ENCODE results near the gene NPTX1.

The NPTX1 gene

DNA sequence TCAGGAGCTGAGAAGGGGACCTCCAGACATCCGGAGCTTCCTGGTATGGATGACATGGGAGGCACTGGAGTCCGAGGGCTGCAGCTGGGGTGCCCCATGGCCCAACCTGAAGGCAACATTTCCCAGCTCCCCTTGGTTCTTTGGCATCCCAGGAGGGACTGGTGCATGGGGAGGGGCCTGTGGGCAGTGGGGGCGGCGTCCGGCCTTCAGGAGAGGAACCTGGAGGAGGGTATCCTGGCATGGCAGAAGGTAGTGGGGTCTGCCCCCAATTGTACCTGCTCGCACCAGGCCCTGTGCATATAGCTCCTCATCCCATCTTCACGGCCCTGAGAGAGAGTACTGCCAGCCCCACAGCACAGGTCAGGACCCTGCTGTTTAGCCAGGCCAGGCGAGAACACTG, 11.9 kb downstream of the NPTX1 start:
- TF ChIP-seq, protein P1, sequence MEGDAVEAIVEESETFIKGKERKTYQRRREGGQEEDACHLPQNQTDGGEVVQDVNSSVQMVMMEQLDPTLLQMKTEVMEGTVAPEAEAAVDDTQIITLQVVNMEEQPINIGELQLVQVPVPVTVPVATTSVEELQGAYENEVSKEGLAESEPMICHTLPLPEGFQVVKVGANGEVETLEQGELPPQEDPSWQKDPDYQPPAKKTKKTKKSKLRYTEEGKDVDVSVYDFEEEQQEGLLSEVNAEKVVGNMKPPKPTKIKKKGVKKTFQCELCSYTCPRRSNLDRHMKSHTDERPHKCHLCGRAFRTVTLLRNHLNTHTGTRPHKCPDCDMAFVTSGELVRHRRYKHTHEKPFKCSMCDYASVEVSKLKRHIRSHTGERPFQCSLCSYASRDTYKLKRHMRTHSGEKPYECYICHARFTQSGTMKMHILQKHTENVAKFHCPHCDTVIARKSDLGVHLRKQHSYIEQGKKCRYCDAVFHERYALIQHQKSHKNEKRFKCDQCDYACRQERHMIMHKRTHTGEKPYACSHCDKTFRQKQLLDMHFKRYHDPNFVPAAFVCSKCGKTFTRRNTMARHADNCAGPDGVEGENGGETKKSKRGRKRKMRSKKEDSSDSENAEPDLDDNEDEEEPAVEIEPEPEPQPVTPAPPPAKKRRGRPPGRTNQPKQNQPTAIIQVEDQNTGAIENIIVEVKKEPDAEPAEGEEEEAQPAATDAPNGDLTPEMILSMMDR (IDR thresholded peaks at IDR 0.05; ENCODE audit: low read depth, low read length, missing control alignments), result no peak
- in situ Hi-C loops (cut with HindIII; ENCODE audit: low sequenced_read_pairs), result no loop called here
- H3K4me3 ChIP-seq (ENCODE audit: low read depth, low read length), result no peak overlapping the region
- no peak for DNase-seq (ENCODE audit: low read depth)

DNA sequence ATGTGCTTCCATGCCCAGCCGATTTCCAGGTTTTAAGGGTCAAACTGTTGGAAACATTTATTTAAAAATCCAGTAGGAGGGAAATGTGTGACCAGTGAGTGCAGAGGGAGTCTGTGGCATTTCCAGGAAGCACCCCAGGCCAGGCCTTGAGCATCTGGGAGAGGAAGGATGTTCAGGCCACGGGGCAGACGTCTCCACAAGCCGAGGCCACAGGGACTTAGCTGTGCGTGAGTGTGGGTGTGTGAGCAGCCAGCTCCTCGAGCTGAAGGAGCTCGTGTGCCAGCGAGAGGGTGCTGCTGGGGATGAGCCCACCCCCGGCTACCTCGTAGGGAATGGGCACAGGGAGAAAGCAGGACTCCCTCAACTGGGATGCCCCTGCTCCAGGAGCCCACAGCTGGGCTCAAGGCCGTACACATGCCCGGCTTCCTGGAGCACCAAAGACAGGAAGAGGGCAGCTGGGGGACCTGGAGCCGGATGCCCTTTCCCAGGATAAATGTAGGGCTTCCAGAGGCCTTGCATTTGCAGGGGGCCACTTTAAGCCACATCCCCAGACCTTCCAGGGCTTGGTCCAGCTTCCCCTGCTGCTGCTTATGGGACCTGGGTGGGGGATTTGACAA, 12.5 kb downstream of the NPTX1 start:
- TF ChIP-seq, protein P1 (IDR thresholded peaks at IDR 0.05; ENCODE audit: low read depth, low read length, missing control alignments), result no peak
- in situ Hi-C loops (cut with HindIII; ENCODE audit: low sequenced_read_pairs), result no loop called here
- no peak for DNase-seq (ENCODE audit: low read depth)
- no peak overlapping the region for H3K4me3 ChIP-seq (ENCODE audit: low read depth, low read length)

DNA sequence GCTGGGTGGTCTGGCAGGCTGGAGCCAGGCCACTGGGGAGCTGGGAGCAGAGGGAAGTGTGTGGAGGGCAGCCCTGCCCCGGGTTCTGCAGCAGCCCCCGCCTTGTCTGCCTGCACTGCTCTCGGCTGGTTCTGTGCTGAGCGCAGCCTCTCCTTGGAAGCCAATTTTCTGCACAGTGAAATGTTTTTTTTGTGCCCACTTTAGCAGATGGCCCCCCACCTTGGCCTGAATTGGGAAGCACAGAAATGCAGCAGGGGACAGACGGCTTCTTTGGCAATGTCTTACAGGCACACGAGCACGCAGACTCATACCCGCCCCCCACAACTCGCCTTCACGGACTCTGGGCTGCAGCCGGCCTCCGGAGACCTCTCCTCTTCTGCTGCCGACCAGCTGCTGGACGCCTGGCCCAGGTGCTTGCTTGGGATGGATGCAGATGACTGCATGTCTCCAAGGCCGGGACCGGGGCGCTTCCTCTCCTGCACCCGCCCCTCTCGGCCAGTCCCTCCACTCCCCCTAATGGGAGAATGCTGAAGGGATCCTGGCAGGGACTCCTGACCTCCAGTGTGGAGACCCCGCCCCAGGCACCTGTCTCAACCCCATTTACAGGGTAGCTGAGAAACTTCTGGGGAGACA, 14.8 kb downstream of the NPTX1 start:
- DNase-seq (ENCODE audit: low read depth), result no peak
- TF ChIP-seq, protein P1 (IDR thresholded peaks at IDR 0.05; ENCODE audit: low read depth, low read length, missing control alignments), result no peak
- in situ Hi-C loops (cut with HindIII; ENCODE audit: low sequenced_read_pairs), result no loop called here
- H3K4me3 ChIP-seq (ENCODE audit: low read depth, low read length), result no peak overlapping the region

DNA sequence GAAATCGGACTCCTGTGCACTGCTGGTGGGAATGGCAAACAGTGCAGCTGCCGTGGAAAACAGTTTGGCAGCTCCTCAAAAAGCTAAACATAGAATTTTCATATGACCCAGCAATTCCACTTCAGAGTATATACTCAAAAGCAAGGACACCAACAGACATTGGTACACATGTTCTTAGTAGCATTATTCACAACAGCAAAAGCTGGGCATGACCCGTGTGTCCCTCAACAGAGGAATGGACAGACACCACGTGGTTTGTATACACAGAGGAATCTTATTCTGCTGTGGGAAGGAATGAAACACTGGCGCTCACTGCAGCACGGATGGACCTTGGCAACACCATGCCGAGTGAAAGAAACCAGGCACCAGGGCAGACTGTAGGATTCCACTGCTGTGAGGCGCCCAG, 16.0 kb downstream of the NPTX1 start:
- in situ Hi-C loops (cut with HindIII; ENCODE audit: low sequenced_read_pairs), result no loop called here
- no peak overlapping the region for H3K4me3 ChIP-seq (ENCODE audit: low read depth, low read length)
- DNase-seq (ENCODE audit: low read depth), result no peak
- TF ChIP-seq, protein P1 (IDR thresholded peaks at IDR 0.05; ENCODE audit: low read depth, low read length, missing control alignments), result no peak

DNA sequence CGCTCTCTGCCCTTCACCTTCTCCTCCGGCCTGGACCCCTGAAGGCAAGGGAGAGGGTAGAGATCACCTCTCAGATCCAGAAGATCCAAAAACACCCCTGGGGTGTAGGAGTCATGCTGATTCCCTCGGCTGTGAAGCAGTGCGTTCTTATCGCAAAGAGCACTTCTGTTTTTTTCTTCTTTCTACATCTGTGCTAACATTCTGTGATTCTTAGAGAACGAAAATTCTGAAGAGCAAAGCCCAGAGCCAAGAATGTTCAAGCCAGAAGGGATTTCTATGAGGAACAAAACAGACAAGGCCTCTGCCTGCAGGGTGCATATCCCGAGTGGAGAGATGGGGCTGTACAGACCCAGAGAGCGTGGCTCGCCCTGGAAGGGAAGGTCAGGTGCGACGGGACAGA, 17.2 kb downstream of the NPTX1 start:
- H3K4me3 ChIP-seq (ENCODE audit: low read depth, low read length), result no peak overlapping the region
- in situ Hi-C loops (cut with HindIII; ENCODE audit: low sequenced_read_pairs), result no loop called here
- TF ChIP-seq, protein P1 (IDR thresholded peaks at IDR 0.05; ENCODE audit: low read depth, low read length, missing control alignments), result no peak

DNA sequence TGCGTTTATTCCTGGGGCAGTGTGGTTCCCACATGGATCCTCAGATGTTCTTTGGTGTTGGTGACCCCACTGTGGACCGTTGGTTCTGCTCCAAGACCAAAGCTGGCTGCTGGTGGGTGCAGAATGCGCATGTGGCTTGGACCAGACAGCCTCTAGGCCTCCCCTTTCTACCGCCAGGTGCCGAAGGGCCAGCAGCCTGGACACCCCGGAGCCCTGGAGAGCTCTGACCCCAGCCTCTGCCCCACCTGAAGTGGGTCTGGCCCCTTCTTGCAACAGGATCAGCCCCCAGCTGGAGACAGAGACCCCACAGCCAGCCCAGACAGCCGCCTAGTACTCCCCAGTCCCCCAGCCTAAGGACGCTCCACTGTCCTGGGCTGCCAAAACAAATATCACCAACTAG, 18.4 kb downstream of the NPTX1 start:
- TF ChIP-seq, protein P1 (IDR thresholded peaks at IDR 0.05; ENCODE audit: low read depth, low read length, missing control alignments), result no peak
- in situ Hi-C loops (cut with HindIII; ENCODE audit: low sequenced_read_pairs), result no loop called here
- DNase-seq (ENCODE audit: low read depth), result no peak
- H3K4me3 ChIP-seq (ENCODE audit: low read depth, low read length), result no peak overlapping the region

More for the DNA sequence above, 17.2 kb downstream of the NPTX1 start:
- DNase-seq (ENCODE audit: low read depth), result no peak

Data from astrocyte of the cerebellum (primary cell).